Rectal smooth muscle tissue (tissue), 1 donor: ENCODE data around the gene LDLRAD4.

ENCODE experiments used
- H3K27ac ChIP-seq: one replicate; pipeline ENCODE4 v1.7.0; 2013; ENCODE audit warnings: low read depth, low read length, inconsistent platforms
- H3K27me3 ChIP-seq: one replicate; pipeline ENCODE4 v1.7.0; 2013; ENCODE audit warnings: low read length; ENCODE audit not compliant: control insufficient read depth, insufficient read depth
- H3K36me3 ChIP-seq: one replicate; pipeline ENCODE4 v1.7.0; 2013; ENCODE audit warnings: low read length; ENCODE audit not compliant: control insufficient read depth, insufficient read depth
- H3K4me1 ChIP-seq: one replicate; pipeline ENCODE4 v1.7.0; 2013; ENCODE audit warnings: low read length; ENCODE audit not compliant: control insufficient read depth, insufficient read depth
- H3K4me3 ChIP-seq: one replicate; pipeline ENCODE4 v1.7.0; 2013; ENCODE audit warnings: low read length
- H3K9ac ChIP-seq: one replicate; pipeline ENCODE4 v1.7.0; 2013; ENCODE audit warnings: low read length

The LDLRAD4 gene

DNA sequence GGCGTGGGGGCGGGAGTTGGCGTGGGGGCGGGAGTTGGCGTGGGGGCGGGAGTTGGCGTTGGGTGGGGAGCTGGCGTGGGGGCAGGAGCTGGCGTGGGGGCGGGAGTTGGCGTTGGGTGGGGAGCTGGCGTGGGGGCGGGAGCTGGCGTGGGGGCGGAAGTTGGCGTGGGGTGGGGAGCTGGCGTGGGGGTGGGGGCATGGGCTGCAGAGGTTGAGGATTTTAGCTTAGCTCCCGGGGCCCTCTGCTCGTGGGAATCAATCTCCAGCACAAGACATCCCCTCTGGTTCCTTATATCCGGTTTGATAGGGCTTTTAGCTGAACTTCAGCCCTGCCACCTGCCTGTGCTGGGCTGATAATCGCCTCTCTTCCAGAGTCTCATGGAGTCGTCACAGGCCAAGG is 177.0 kb downstream of the LDLRAD4 start:
- Histone ChIP-seq H3K4me1 (no peaks in the 10 kb centered on the region), H3K36me3 (no peaks in the 10 kb centered on the region), H3K9ac (no peak overlapping the region), H3K27ac (no peak overlapping the region), H3K27me3 (no peaks in the 10 kb centered on the region), H3K4me3 (no peak overlapping the region)

DNA sequence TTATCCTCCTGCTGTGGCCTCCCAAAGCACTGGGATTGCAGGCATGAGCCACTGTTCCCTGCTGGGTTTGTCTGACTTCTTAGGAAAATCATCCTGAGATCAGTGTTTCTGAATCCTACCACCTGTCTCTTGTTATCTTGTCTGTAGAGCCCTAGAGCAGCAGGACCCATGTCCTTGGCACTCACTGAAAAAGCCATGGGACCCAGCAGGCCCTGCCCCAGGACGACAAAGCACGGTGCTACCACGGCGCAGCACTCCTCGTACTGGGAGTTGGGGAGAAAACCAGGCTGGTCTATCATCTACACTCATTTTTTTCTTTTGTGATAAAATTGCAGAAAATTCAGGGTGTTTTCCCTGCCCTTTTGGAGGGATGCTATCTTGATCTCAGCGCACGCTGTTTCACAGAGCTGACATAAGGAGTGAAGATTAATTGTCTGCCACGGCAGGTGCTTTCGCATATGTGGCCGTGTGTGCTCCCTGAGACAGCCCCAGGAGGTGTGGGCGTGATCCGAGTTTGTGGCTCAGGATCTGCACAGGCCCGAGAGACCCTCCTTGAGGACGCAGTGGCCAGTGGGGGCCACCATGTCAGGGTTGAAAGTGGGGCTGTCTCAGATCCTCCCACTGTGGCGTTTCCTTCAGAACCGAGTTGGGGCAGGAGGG is 179.1 kb downstream of the LDLRAD4 start:
- no peaks in the 10 kb centered on the region for H3K27me3 ChIP-seq
- H3K9ac ChIP-seq, result no peak overlapping the region
- H3K36me3 ChIP-seq, result no peaks in the 10 kb centered on the region
- no peaks in the 10 kb centered on the region for H3K4me1 ChIP-seq
- H3K4me3 ChIP-seq, result no peak overlapping the region
- no peak overlapping the region for H3K27ac ChIP-seq

DNA sequence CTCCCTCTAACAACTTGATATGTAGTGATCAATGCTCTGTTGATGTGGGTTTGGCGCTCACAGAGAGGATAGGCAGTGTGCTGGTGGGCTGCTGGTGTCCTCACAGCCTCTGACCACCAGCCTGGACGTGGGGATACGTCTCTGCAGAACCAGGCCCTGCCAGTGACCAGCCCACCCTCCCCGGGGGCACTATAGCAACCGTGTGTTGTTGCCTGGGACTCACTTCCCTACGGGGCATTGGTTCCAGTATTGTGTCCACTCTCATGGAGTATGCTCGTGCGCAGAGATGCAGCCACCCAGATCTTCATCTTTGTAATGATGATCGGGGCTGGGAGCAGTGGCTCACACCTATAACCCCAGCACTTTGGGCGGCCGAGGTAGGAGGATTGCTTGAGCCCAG is 180.1 kb downstream of the LDLRAD4 start:
- H3K27ac ChIP-seq, result no peak overlapping the region
- H3K36me3 ChIP-seq, result no peaks in the 10 kb centered on the region
- no peak overlapping the region for H3K9ac ChIP-seq
- H3K27me3 ChIP-seq, result no peaks in the 10 kb centered on the region
- H3K4me3 ChIP-seq, result no peak overlapping the region
- H3K4me1 ChIP-seq, result peaks cover 3% of the 10 kb centered on the region

DNA sequence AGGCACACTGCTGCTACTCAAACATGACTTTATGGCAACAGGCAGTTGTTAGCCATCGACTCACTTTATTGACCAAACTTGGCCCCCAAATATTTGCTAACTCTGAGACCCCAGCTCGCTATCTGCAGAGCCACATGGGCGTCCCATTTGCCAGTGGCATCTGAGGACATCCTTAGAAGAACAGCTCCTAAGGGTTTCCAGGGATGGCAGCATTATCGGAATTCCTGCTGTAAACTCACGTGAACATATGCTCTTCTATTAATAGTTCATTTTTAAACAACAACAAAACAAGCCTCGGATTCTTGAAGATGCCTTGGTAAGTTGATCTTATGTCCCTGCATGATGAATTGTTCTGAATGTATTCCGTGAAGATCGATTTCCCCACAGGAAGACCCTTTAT is 181.0 kb downstream of the LDLRAD4 start:
- no peak overlapping the region for H3K27ac ChIP-seq
- peaks cover 3% of the 10 kb centered on the region for H3K4me1 ChIP-seq
- no peak overlapping the region for H3K4me3 ChIP-seq
- no peak overlapping the region for H3K9ac ChIP-seq
- H3K36me3 ChIP-seq, result no peaks in the 10 kb centered on the region
- H3K27me3 ChIP-seq, result no peaks in the 10 kb centered on the region

DNA sequence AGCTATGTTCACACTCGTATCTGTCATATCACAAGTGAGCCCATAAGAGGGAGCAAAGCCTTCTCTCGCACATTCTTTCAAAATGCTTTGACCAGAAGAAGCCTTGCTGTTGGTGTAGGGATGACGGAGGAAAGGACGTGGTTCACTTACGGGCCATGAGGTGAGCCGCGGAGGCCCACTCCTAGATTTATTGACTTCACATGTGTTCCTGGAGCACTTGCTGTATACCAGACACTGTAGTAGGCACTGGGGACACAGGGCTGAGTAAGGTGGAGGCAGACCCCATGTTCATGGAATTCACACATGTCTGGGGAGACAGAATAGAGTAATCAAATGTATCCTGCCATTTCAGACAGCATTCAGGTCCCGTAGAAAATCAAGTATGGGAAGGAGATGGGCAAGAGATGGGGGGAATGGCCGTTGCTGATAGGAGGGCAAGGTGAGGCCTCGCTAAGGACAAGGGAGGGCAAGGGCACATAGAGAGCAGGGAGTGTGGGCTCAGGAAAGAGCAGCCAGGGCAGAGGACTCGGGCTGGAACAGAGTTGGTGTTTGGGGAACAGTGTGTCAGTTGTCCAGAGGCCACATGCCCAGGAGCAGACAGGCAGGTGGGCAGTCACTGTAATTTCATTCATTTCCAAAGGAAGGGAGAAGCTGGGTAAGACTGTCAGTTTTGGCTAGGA is 182.2 kb downstream of the LDLRAD4 start:
- H3K4me1 ChIP-seq, result peaks cover 3% of the 10 kb centered on the region
- no peak overlapping the region for H3K9ac ChIP-seq
- no peak overlapping the region for H3K27ac ChIP-seq
- no peaks in the 10 kb centered on the region for H3K36me3 ChIP-seq
- H3K27me3 ChIP-seq, result no peaks in the 10 kb centered on the region
- H3K4me3 ChIP-seq, result no peak overlapping the region

DNA sequence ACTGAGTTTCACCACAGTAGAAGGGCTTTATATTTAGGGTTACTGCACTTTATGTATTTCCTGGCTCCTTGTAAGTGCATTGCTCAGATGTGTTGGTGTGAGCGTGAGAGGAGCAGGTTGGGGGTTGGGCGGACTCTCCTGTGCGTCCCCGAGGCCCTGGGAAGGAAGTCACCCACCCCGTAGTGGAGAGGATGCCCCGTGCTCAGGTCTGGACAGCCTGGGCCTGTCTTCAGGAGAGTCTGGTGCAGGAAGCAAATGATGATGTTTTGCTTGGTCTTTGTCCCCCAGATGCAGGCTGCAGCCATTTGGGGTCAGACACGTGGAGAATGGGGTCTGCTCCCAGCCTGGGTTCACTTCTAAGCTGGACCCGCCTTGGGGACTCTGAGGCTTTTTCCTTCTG is 182.8 kb downstream of the LDLRAD4 start:
- H3K27me3 ChIP-seq, result no peaks in the 10 kb centered on the region
- peaks cover 3% of the 10 kb centered on the region for H3K4me1 ChIP-seq
- no peak overlapping the region for H3K9ac ChIP-seq
- H3K4me3 ChIP-seq, result no peak overlapping the region
- H3K27ac ChIP-seq, result no peak overlapping the region
- H3K36me3 ChIP-seq, result no peaks in the 10 kb centered on the region

DNA sequence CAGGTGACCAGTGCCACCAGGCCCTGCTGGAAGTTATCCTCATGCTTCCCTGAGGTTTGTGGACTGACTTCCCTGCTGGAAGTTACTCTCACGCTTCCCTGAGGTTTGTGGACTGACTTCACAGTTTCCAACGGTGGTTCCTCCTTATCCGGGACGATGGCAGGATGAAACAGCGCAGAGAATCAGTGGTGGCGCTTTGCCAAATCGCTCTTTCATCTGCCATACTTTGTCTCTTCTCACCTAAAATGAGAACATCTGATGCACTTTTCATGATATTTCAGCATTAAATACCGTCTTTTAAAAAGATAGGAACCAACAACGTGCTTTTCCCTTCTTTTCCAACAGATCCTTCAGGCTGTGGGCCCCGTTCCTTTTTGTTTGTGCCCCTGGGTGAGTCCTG is 183.3 kb downstream of the LDLRAD4 start:
- Histone ChIP-seq H3K36me3 (no peaks in the 10 kb centered on the region), H3K27me3 (no peaks in the 10 kb centered on the region)

DNA sequence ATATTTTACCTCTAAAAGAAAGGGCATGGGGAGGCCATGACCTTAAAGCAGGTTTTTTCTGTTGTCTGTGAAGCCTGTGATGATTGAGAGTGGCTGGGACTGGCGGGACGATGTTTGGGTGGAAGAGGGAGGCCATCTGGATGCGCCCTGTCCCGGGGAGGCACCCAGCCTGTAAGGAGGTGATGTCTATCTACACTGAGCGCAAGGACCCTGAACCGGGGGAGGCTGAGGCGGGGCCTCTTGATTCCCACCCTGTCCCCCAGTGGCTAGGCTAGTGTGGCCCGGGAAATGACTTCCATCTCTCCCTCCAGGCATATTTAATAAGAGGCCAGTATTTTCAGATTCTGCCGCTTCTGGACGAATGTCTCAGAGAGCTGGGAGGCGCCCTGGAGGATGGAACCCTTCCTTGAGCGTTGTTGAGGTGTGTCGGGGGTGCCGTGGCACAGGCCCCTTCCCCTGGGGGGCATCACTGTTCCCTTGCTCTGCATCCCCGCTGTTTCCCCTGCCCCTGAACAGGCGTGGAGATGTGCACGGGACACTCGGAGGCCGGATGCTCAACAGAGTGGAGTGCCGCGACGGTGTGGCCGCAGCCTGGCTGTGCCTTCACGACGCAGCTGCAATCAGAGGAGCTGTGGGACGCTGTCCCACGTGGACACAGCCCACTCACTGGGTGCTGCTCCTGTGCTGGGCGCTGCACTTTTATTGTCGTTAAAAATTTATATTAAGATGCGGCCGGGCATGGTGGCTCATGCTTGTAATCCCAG is 185.4 kb downstream of the LDLRAD4 start:
- Histone ChIP-seq H3K4me3 (no peak overlapping the region), H3K9ac (no peak overlapping the region), H3K4me1 (peaks cover 3% of the 10 kb centered on the region), H3K36me3 (no peaks in the 10 kb centered on the region), H3K27ac (no peak overlapping the region), H3K27me3 (no peaks in the 10 kb centered on the region)

More for the DNA sequence above, 183.3 kb downstream of the LDLRAD4 start:
- Histone ChIP-seq H3K27ac (no peak overlapping the region), H3K9ac (no peak overlapping the region), H3K4me3 (no peak overlapping the region), H3K4me1 (peaks cover 3% of the 10 kb centered on the region)

DNA sequence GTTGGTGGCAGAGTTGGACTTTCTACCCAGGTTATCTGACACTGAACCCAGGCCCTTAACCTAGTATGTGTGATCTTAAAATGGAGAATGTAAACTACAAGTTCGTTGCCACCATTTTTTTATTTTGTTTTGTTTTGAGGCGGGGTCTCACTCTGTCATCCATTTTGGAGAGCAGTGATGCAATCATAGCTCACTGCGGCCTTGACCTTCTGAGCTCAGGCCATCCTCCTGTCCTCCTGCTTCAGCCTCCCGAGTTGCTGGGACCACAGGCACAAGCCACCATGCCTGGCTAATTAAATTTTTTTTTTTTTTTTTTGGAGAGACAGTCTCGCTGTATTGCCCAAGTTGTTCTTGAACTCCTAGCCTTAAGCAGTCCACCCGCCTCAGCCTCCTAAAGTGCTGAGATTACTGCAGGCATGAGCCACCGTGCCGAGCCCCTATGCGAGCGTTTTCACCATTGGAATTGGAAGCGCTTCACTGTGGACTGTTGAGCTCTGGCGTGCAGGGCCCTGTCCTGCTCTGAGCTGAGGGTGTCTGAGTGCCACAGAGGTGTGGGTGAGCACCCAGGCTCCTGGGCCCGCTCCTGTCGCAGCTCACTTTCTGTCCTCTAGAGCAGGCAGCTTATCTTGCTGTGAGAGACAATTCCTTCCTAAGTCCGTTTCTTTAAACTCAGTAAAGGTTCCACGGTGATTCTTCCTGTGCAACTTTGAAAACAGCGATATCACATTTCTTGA is 186.9 kb downstream of the LDLRAD4 start:
- no peaks in the 10 kb centered on the region for H3K27me3 ChIP-seq
- H3K4me1 ChIP-seq, result peaks cover 3% of the 10 kb centered on the region
- H3K4me3 ChIP-seq, result no peak overlapping the region
- no peaks in the 10 kb centered on the region for H3K36me3 ChIP-seq
- H3K9ac ChIP-seq, result no peak overlapping the region
- H3K27ac ChIP-seq, result no peak overlapping the region

DNA sequence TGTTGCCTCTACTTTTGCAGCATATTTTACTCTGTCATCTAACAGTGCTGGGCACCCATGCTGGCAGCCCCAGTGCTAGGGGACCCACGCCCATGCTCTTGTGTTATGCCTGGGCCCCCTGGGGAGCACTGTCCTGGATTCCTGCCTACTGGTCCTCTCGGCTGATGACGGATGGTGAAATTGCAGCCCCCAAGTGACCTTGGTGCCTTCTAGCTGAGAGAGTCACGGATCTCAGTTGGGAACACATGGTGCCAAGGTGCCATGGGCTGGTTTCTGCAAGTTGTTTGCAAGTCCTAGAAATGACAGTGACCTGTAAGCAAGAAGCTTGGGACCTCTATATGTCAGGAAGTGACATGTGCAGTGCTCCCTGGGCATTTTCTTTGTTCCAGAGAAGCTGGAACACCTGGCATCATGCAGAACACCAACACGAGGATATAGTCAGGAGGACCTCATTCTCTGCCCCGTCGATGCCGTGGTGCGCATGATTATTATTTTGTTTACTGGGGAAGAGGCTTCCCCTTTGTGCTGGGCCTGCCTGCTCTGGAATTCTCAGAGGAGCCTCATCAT is 187.6 kb downstream of the LDLRAD4 start:
- Histone ChIP-seq H3K27ac (no peak overlapping the region), H3K36me3 (no peaks in the 10 kb centered on the region), H3K4me3 (no peak overlapping the region), H3K9ac (no peak overlapping the region), H3K27me3 (no peaks in the 10 kb centered on the region), H3K4me1 (peaks cover 3% of the 10 kb centered on the region)

DNA sequence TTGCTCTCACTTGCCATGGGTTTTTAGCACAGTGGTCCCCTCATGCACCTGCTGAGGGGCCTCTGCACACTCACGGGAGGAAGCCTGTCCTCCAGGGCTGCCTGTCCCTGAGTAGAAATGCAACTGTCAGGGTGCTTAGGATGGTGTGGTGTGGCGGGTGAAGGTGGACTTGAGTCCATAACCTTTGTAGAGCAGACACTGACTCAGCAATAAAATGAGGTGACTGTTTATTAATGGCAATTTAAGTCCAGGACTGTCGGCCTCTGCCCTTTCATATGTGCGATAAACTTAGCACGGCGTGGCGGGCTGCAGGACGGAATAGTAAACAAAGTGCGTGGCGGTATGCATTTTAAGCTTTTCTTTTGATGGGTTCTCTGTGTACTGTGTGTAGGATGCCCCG is 188.2 kb downstream of the LDLRAD4 start:
- peaks cover 3% of the 10 kb centered on the region for H3K4me1 ChIP-seq
- H3K36me3 ChIP-seq, result no peaks in the 10 kb centered on the region
- H3K9ac ChIP-seq, result no peak overlapping the region
- H3K27me3 ChIP-seq, result no peaks in the 10 kb centered on the region
- H3K27ac ChIP-seq, result no peak overlapping the region
- no peak overlapping the region for H3K4me3 ChIP-seq

DNA sequence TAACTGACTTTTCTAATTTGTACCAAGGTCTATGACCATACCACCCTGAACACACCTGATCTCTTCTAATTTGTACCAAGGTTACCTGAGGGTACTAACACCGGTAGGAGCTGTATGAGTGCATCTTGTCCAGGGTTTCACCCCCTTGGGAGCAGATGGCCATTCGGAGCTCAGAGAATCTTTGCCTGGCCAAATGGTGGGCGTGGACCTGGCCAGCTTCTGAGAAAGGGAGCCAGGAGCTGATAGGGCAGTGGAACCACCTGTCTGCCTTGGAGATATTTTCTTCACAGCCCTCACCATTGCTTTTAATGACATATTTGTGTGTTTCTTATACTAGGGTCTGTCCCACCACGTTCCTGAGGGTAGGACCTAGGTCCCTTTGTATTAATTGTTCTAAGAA is 188.9 kb downstream of the LDLRAD4 start:
- Histone ChIP-seq H3K27ac (no peak overlapping the region), H3K27me3 (no peaks in the 10 kb centered on the region), H3K4me3 (no peak overlapping the region), H3K36me3 (no peaks in the 10 kb centered on the region), H3K4me1 (peaks cover 3% of the 10 kb centered on the region), H3K9ac (no peak overlapping the region)
